GM12878 (cell line): ENCODE results near the gene SETBP1. TPM values are rescaled to one million over a fixed set of nuclear protein-coding genes. Genes with fewer than 3 reads are reported as not detected.

Experiments used
- ATAC-seq: fragments of 200-7000 bp; cut with Tn5 transposase; 3 replicates; pipeline ENCODE4 v1.9.1; 2020; ENCODE audit warnings: mild to moderate bottlenecking, moderate library complexity
- BruUV-seq: library from RNA; stranded (reverse); fragments of 400-500 nt; replicated peaks from 2 replicates; lab custom pipeline; 2021; lab: Mats Ljungman, UMichigan
- CTCF ChIA-PET: fragments of 300-600 bp; sonication (Branson Sonifier 250); formaldehyde crosslinking; extraction: SDS; loops from one replicate; lab custom pipeline; 2021; ENCODE audit warnings: inconsistent platforms; lab: Yijun Ruan, JAX
- POLR2A ChIA-PET: fragments of 350-600 bp; formaldehyde crosslinking; extraction: SDS; loops from one replicate; lab custom pipeline; 2021; ENCODE audit warnings: inconsistent platforms; lab: Charles Lee
- RAD21 ChIA-PET: fragments of 300-600 bp; sonication (Branson Sonifier 250); formaldehyde crosslinking; loops from one replicate; lab custom pipeline; 2023; ENCODE audit warnings: antibody characterized with exemption; ENCODE audit not compliant: unreplicated experiment; lab: Charles Lee
- SMC1A ChIA-PET: fragments of 300-600 bp; sonication (Branson Sonifier 250); formaldehyde crosslinking; loops from one replicate; lab custom pipeline; 2023; ENCODE audit not compliant: unreplicated experiment, uncharacterized antibody; lab: Charles Lee
- DNase-seq: peaks from one replicate; pipeline ENCODE4 v3.0.0-alpha.2; 2011; ENCODE audit warnings: low read depth, low spot score
- FAIRE-seq: peaks from 3 replicates; lab custom pipeline; 2011; peaks lifted over from hg19 to GRCh38; lab: Jason Lieb, UNC
- H2AFZ ChIP-seq: 2 replicates; pipeline ENCODE4 v1.6.0; 2011; ENCODE audit warnings: low read depth, low read length, control low read depth; ENCODE audit not compliant: control insufficient read depth
- H3K27ac ChIP-seq: 2 replicates; pipeline ENCODE4 v1.5.1; 2011; ENCODE audit warnings: control low read depth; ENCODE audit not compliant: control insufficient read depth, insufficient read depth
- H3K27me3 ChIP-seq, 2 experiments: replicated peaks in 1 of 2; 2 replicates each; pipeline versions ENCODE4 v1.6.0 to v1.6.1; 2011; ENCODE audit warnings: low read length in 1 of 2; ENCODE audit not compliant: control insufficient read depth in 2 of 2, insufficient read depth in 2 of 2
- H3K36me3 ChIP-seq, 2 experiments: 2 replicates each; pipeline ENCODE4 v1.5.1; 2011; ENCODE audit warnings: low read length in 1 of 2; ENCODE audit not compliant: control insufficient read depth in 2 of 2, insufficient read depth in 2 of 2
- H3K4me1 ChIP-seq: 2 replicates; pipeline ENCODE4 v1.6.1; 2011; ENCODE audit warnings: mild to moderate bottlenecking, low read length, moderate library complexity, mixed read lengths; ENCODE audit not compliant: control insufficient read depth, insufficient read depth
- H3K4me2 ChIP-seq: 2 replicates; pipeline ENCODE4 v1.6.0; 2011; ENCODE audit warnings: control low read depth; ENCODE audit not compliant: control insufficient read depth, insufficient read depth
- H3K4me3 ChIP-seq: fragments of 200-600 bp; sonication (generic); 2 replicates; pipeline ENCODE4 v1.5.1; 2016
- H3K79me2 ChIP-seq: 2 replicates; pipeline ENCODE4 v1.6.0; 2011; ENCODE audit warnings: low read length; ENCODE audit not compliant: control insufficient read depth, insufficient read depth
- H3K9ac ChIP-seq: 2 replicates; pipeline ENCODE4 v1.8.0; 2011; ENCODE audit warnings: low read length, control low read depth, mixed read lengths; ENCODE audit not compliant: control insufficient read depth, insufficient read depth
- H3K9me3 ChIP-seq: replicated peaks from 3 replicates; pipeline ENCODE4 v1.5.1; 2011; ENCODE audit warnings: mild to moderate bottlenecking, low read length; ENCODE audit not compliant: control insufficient read depth, insufficient read depth
- H4K20me1 ChIP-seq: 2 replicates; pipeline ENCODE4 v1.6.0; 2011; ENCODE audit not compliant: control insufficient read depth, insufficient read depth
- HDAC6 ChIP-seq: fragments of 200-600 bp; sonication (generic); IDR thresholded peaks from one replicate; pipeline ENCODE4 v1.8.0; 2017; ENCODE audit warnings: antibody characterized with exemption; ENCODE audit not compliant: unreplicated experiment
- RCOR1 ChIP-seq: conservative IDR thresholded peaks from 2 replicates; pipeline ENCODE4 v1.6.1; 2012; ENCODE audit warnings: low read depth, low read length, improper control_type of control experiment
- SMARCA5 ChIP-seq: fragments of 450-650 bp; IDR thresholded peaks from 2 replicates; pipeline ENCODE4 v1.6.1; 2017; ENCODE audit warnings: mild to moderate bottlenecking
- SMC3 ChIP-seq: IDR thresholded peaks from 2 replicates; pipeline ENCODE4 v1.6.1; 2011; ENCODE audit warnings: low read length, improper control_type of control experiment, borderline replicate concordance
- SRF ChIP-seq, 2 experiments: IDR thresholded peaks; 2 replicates each; pipeline ENCODE4 v1.6.1; 2011; ENCODE audit warnings: low read depth in 2 of 2, low read length in 2 of 2, mild to moderate bottlenecking in 1 of 2, moderate library complexity in 1 of 2
- in situ Hi-C: fragments of 300-500 bp; cut with MboI; formaldehyde crosslinking; loops from 9 replicates; pipeline ENCODE4 v1.14.3; 2018; ENCODE audit warnings: mixed read lengths
- intact Hi-C: fragments of 100-400 bp; cut with micrococcal nuclease; formaldehyde crosslinking; loops from one replicate; pipeline ENCODE4 v1.14.2; 2022; ENCODE audit not compliant: unreplicated experiment
- polyA plus RNA-seq, 11 experiments: library from polyadenylated mRNA; depleted of rRNA in 4 of 11; unstranded in 6 of 11; stranded (reverse) in 5 of 11; fragments of >200 nt; fragmentation: Nextera tagmentation in 4 of 11; fragmentation: Illumina TruSeq in 1 of 11; extraction: Ambion mirVana in 4 of 11; extraction: Trizol in 1 of 11; gene quantifications; 1 replicate in 1 of 11; 2 replicates in 10 of 11; pipeline versions ENCODE4 v1.2.1 to v1.2.3, GENCODE V29; 2011 to 2016; ENCODE audit warnings: inconsistent platforms in 2 of 11, missing spikeins in 2 of 11, low read depth in 1 of 11
- total RNA-seq, 4 experiments: library from RNA; depleted of rRNA in 3 of 4; stranded (reverse); fragments of >200 nt in 3 of 4; fragmentation: Illumina TruSeq in 1 of 4; extraction: Trizol in 1 of 4; gene quantifications; 2 replicates each; pipeline versions ENCODE4 v1.2.1 to v1.2.3, GENCODE V29; 2013 to 2021
- TF ChIP-seq, protein P1 (sequence below): fragments of 450-650 bp; IDR thresholded peaks from 2 replicates; pipeline ENCODE4 v1.6.1; 2018; ENCODE audit warnings: borderline replicate concordance, mild to moderate bottlenecking; ENCODE audit not compliant: partially characterized antibody
- TF ChIP-seq, protein P2 (sequence below): IDR thresholded peaks from 2 replicates; pipeline ENCODE4 v1.6.1; 2011; ENCODE audit warnings: borderline replicate concordance, low read depth, mild to moderate bottlenecking, moderate library complexity, mixed read lengths, low read length; ENCODE audit not compliant: insufficient read depth; ENCODE audit errors: extremely low read length

SETBP1 gene
- total and polyA plus RNA-seq, 10 of the 15 experiments (the other 5 are each of a cell fraction or from before 2014, with no cell fraction given): 0.99 to 29.7 (median 8.3) TPM

DNA sequence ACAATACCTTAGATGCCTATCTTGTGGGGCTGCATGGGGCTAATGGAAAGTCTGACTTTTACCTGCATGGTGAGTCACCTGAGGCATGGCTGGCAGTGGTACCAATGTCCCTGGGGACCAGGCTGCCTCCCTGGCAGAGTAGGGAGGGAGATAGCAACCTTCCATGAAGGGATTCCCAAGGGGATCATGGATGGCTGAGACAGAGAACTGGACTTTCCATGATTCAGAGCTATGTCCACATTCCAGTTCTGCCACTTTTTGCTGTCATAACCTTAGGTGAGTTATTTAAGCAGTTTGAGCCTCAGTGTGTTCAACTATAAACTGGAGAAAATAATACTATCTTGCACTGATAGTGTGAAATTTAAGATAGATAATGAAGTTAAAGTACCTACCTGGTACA is 178.6 kb downstream of the SETBP1 start:
- H3K27ac ChIP-seq: no peak overlapping the region
- ChIA-PET CTCF (no interaction called here), RAD21 (no interaction called here), POLR2A (no interaction called here)
- no peak overlapping the region for H2AFZ ChIP-seq
- ATAC-seq (no peak), FAIRE-seq (no peak), DNase-seq (no peak)
- in situ Hi-C loops: no loop called here
- H3K4me2 ChIP-seq: no peak overlapping the region
- no peaks in the 10 kb centered on the region for H3K36me3 ChIP-seq
- H3K9me3 ChIP-seq: no peaks in the 10 kb centered on the region
- TF ChIP-seq RCOR1 (no peak), SRF (IDR thresholded peaks at IDR 0.05; ENCODE audit: low read depth in 2 of 2, low read length in 2 of 2) (no peak), SMC3 (no peak), SMARCA5 (no peak), HDAC6 (no peak)
- TF ChIP-seq, protein P1, sequence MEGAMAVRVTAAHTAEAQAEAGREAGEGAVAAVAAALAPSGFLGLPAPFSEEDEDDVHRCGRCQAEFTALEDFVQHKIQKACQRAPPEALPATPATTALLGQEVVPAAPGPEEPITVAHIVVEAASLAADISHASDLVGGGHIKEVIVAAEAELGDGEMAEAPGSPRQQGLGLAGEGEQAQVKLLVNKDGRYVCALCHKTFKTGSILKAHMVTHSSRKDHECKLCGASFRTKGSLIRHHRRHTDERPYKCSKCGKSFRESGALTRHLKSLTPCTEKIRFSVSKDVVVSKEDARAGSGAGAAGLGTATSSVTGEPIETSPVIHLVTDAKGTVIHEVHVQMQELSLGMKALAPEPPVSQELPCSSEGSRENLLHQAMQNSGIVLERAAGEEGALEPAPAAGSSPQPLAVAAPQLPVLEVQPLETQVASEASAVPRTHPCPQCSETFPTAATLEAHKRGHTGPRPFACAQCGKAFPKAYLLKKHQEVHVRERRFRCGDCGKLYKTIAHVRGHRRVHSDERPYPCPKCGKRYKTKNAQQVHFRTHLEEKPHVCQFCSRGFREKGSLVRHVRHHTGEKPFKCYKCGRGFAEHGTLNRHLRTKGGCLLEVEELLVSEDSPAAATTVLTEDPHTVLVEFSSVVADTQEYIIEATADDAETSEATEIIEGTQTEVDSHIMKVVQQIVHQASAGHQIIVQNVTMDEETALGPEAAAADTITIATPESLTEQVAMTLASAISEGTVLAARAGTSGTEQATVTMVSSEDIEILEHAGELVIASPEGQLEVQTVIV: no peak
- TF ChIP-seq, protein P2, sequence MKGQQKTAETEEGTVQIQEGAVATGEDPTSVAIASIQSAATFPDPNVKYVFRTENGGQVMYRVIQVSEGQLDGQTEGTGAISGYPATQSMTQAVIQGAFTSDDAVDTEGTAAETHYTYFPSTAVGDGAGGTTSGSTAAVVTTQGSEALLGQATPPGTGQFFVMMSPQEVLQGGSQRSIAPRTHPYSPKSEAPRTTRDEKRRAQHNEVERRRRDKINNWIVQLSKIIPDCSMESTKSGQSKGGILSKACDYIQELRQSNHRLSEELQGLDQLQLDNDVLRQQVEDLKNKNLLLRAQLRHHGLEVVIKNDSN: no peak
- TF ChIP-seq, all 136 proteins: peak for 0
- Histone ChIP-seq H3K9ac (no peak overlapping the region), H4K20me1 (no peaks in the 10 kb centered on the region), H3K4me1 (no peaks in the 10 kb centered on the region), H3K79me2 (no peaks in the 10 kb centered on the region), H3K4me3 (no peak overlapping the region), H3K27me3 (no peaks in the 10 kb centered on the region)
- SMC1A ChIA-PET: interaction anchor here (1.2 kb wide), 1 partner anchor 8 kb away, joined by 4 read pairs; no protein-coding TSS in a partner anchor
- no TSS peak for BruUV-seq
- intact Hi-C loops: no loop called here
